BLaER1 (cell line): ENCODE results near the gene EHHADH.

Experiments used
- H3K27ac ChIP-seq: shearing (Covaris generic); formaldehyde crosslinking; 2 replicates; pipeline ENCODE4 v1.8.1; 2022
- H3K27me3 ChIP-seq: shearing (Covaris generic); formaldehyde crosslinking; 2 replicates; pipeline ENCODE4 v1.8.1; 2022
- H3K36me3 ChIP-seq: shearing (Covaris generic); formaldehyde crosslinking; 2 replicates; pipeline ENCODE4 v1.8.1; 2022
- H3K4me1 ChIP-seq: shearing (Covaris generic); formaldehyde crosslinking; 2 replicates; pipeline ENCODE4 v1.8.1; 2022
- H3K4me2 ChIP-seq: shearing (Covaris generic); formaldehyde crosslinking; 2 replicates; pipeline ENCODE4 v1.8.1; 2022
- H3K4me3 ChIP-seq: shearing (Covaris generic); formaldehyde crosslinking; 2 replicates; pipeline ENCODE4 v1.8.1; 2022
- H3K9ac ChIP-seq: shearing (Covaris generic); formaldehyde crosslinking; 2 replicates; pipeline ENCODE4 v1.8.1; 2022
- H3K9me3 ChIP-seq: shearing (Covaris generic); formaldehyde crosslinking; 2 replicates; pipeline ENCODE4 v1.8.1; 2022
- H4K20me1 ChIP-seq: shearing (Covaris generic); formaldehyde crosslinking; 2 replicates; pipeline ENCODE4 v1.8.1; 2022
- Cebpa-rat ChIP-seq: shearing (Covaris generic); IDR thresholded peaks from 2 replicates; pipeline ENCODE4 v1.8.1; 2022

EHHADH gene

GRCh38 chr3:185215873-185216606 lies 37.8 kb downstream of the EHHADH start:
- Histone ChIP-seq H3K36me3 (no peaks in the 10 kb centered on the region), H3K27ac (no peak overlapping the region), H4K20me1 (no peaks in the 10 kb centered on the region), H3K4me1 (no peaks in the 10 kb centered on the region), H3K9ac (no peak overlapping the region), H3K27me3 (no peaks in the 10 kb centered on the region), H3K9me3 (no peaks in the 10 kb centered on the region), H3K4me2 (no peak overlapping the region), H3K4me3 (no peak overlapping the region)
- TF ChIP-seq Cebpa-rat = no peak

GRCh38 chr3:185212559-185212958 lies 41.3 kb downstream of the EHHADH start:
- Histone ChIP-seq H3K9ac (no peak overlapping the region), H3K27me3 (no peaks in the 10 kb centered on the region), H3K36me3 (no peaks in the 10 kb centered on the region), H3K4me1 (no peaks in the 10 kb centered on the region), H4K20me1 (no peaks in the 10 kb centered on the region), H3K27ac (no peak overlapping the region), H3K9me3 (no peaks in the 10 kb centered on the region), H3K4me2 (no peak overlapping the region), H3K4me3 (no peak overlapping the region)
- TF ChIP-seq Cebpa-rat = no peak

GRCh38 chr3:185212086-185212485 lies 41.8 kb downstream of the EHHADH start:
- no peaks in the 10 kb centered on the region for H3K4me1 ChIP-seq
- no peak overlapping the region for H3K27ac ChIP-seq
- H3K9me3 ChIP-seq = no peaks in the 10 kb centered on the region
- H3K4me3 ChIP-seq = no peak overlapping the region
- H3K9ac ChIP-seq = no peak overlapping the region
- H3K4me2 ChIP-seq = no peak overlapping the region
- no peaks in the 10 kb centered on the region for H3K27me3 ChIP-seq
- TF ChIP-seq Cebpa-rat = no peak
- no peaks in the 10 kb centered on the region for H3K36me3 ChIP-seq
- no peaks in the 10 kb centered on the region for H4K20me1 ChIP-seq

- no peaks in the 10 kb centered on the region for H3K36me3 ChIP-seq
- H3K9ac ChIP-seq = no peak overlapping the region
- H3K4me3 ChIP-seq = no peak overlapping the region
- no peaks in the 10 kb centered on the region for H3K4me1 ChIP-seq
- H3K27ac ChIP-seq = no peak overlapping the region
- H3K27me3 ChIP-seq = no peaks in the 10 kb centered on the region
- H4K20me1 ChIP-seq = no peaks in the 10 kb centered on the region
- no peak for TF ChIP-seq Cebpa-rat
- H3K9me3 ChIP-seq = no peaks in the 10 kb centered on the region
- no peak overlapping the region for H3K4me2 ChIP-seq
Observed at GRCh38 chr3:185210621-185211142, 43.2 kb downstream of the EHHADH start.

- Histone ChIP-seq H3K4me2 (no peak overlapping the region), H3K36me3 (no peaks in the 10 kb centered on the region), H3K4me1 (no peaks in the 10 kb centered on the region), H3K9ac (no peak overlapping the region), H3K27me3 (no peaks in the 10 kb centered on the region), H3K27ac (no peak overlapping the region), H3K9me3 (no peaks in the 10 kb centered on the region), H3K4me3 (no peak overlapping the region), H4K20me1 (no peaks in the 10 kb centered on the region)
- no peak for TF ChIP-seq Cebpa-rat
Observed at GRCh38 chr3:185208823-185209222, 45.0 kb downstream of the EHHADH start.

GRCh38 chr3:185207931-185208746 lies 45.7 kb downstream of the EHHADH start:
- TF ChIP-seq Cebpa-rat = no peak
- Histone ChIP-seq H3K9me3 (no peaks in the 10 kb centered on the region), H3K4me3 (no peak overlapping the region), H3K27me3 (no peaks in the 10 kb centered on the region), H3K9ac (no peak overlapping the region), H3K4me1 (no peaks in the 10 kb centered on the region), H3K36me3 (no peaks in the 10 kb centered on the region), H3K4me2 (no peak overlapping the region), H3K27ac (no peak overlapping the region), H4K20me1 (no peaks in the 10 kb centered on the region)

GRCh38 chr3:185207481-185207880 lies 46.4 kb downstream of the EHHADH start:
- H3K4me3 ChIP-seq = no peak overlapping the region
- TF ChIP-seq Cebpa-rat = no peak
- H3K4me1 ChIP-seq = no peaks in the 10 kb centered on the region
- H3K4me2 ChIP-seq = no peak overlapping the region
- H3K27me3 ChIP-seq = no peaks in the 10 kb centered on the region
- H3K9me3 ChIP-seq = no peaks in the 10 kb centered on the region
- H3K9ac ChIP-seq = no peak overlapping the region
- no peak overlapping the region for H3K27ac ChIP-seq
- no peaks in the 10 kb centered on the region for H4K20me1 ChIP-seq
- no peaks in the 10 kb centered on the region for H3K36me3 ChIP-seq

- Histone ChIP-seq H3K4me1 (no peaks in the 10 kb centered on the region), H3K4me3 (no peak overlapping the region), H3K9ac (no peak overlapping the region), H3K27ac (no peak overlapping the region), H3K36me3 (no peaks in the 10 kb centered on the region), H3K9me3 (no peaks in the 10 kb centered on the region), H3K4me2 (no peak overlapping the region), H4K20me1 (no peaks in the 10 kb centered on the region), H3K27me3 (no peaks in the 10 kb centered on the region)
- no peak for TF ChIP-seq Cebpa-rat
Observed at GRCh38 chr3:185205865-185206264, 48.0 kb downstream of the EHHADH start.

- H3K27ac ChIP-seq = no peak overlapping the region
- no peaks in the 10 kb centered on the region for H3K36me3 ChIP-seq
- H3K4me1 ChIP-seq = no peaks in the 10 kb centered on the region
- no peak for TF ChIP-seq Cebpa-rat
- H4K20me1 ChIP-seq = no peaks in the 10 kb centered on the region
- no peak overlapping the region for H3K4me2 ChIP-seq
- H3K27me3 ChIP-seq = no peaks in the 10 kb centered on the region
- H3K4me3 ChIP-seq = no peak overlapping the region
- H3K9ac ChIP-seq = no peak overlapping the region
- H3K9me3 ChIP-seq = no peaks in the 10 kb centered on the region
Observed at GRCh38 chr3:185204894-185205293, 49.0 kb downstream of the EHHADH start.

GRCh38 chr3:185200639-185201038 lies 53.2 kb downstream of the EHHADH start:
- no peaks in the 10 kb centered on the region for H3K36me3 ChIP-seq
- no peaks in the 10 kb centered on the region for H4K20me1 ChIP-seq
- H3K9ac ChIP-seq = no peak overlapping the region
- H3K4me1 ChIP-seq = no peaks in the 10 kb centered on the region
- no peak for TF ChIP-seq Cebpa-rat
- H3K27ac ChIP-seq = no peak overlapping the region
- no peak overlapping the region for H3K4me3 ChIP-seq
- H3K9me3 ChIP-seq = no peaks in the 10 kb centered on the region
- H3K27me3 ChIP-seq = no peaks in the 10 kb centered on the region
- H3K4me2 ChIP-seq = no peak overlapping the region
